ENCODE results near the gene RNF123.

The RNF123 gene

GRCh38 chr3:49711489-49711888, 22.1 kb downstream of the RNF123 start:
- Histone ChIP-seq H3K4me2 (ENCODE audit: low read length) (no peak overlapping the region), H3K79me2 (no peaks in the 10 kb centered on the region), H3K4me1 (peaks cover 13% of the 10 kb centered on the region), H3K27me3 (ENCODE audit: control insufficient read depth, insufficient read depth, low read length) (no peaks in the 10 kb centered on the region), H2AFZ (no peak overlapping the region), H3K4me3 (ENCODE audit: low read depth, low read length) (no peak overlapping the region), H3K36me3 (ENCODE audit: control insufficient read depth, insufficient read depth, low read length) (no peaks in the 10 kb centered on the region), H3K27ac (no peak overlapping the region), H3K9ac (no peak overlapping the region), H3K9me3 (ENCODE audit: control insufficient read depth, low read length) (no peaks in the 10 kb centered on the region)
- no peak for TF ChIP-seq CTCF (IDR thresholded peaks at IDR 0.05)

- H3K9me3 ChIP-seq (ENCODE audit: control insufficient read depth, low read length): no peaks in the 10 kb centered on the region
- H3K4me3 ChIP-seq (ENCODE audit: low read depth, low read length): no peak overlapping the region
- H2AFZ ChIP-seq: no peak overlapping the region
- no peak overlapping the region for H3K27ac ChIP-seq
- no peaks in the 10 kb centered on the region for H3K36me3 ChIP-seq (ENCODE audit: control insufficient read depth, insufficient read depth, low read length)
- TF ChIP-seq CTCF (IDR thresholded peaks at IDR 0.05): no peak
- H3K27me3 ChIP-seq (ENCODE audit: control insufficient read depth, insufficient read depth, low read length): no peaks in the 10 kb centered on the region
- no peak overlapping the region for H3K9ac ChIP-seq
- H3K79me2 ChIP-seq: no peaks in the 10 kb centered on the region
- H3K4me2 ChIP-seq (ENCODE audit: low read length): no peak overlapping the region
- H3K4me1 ChIP-seq: peaks cover 13% of the 10 kb centered on the region
Observed at GRCh38 chr3:49712166-49712565, 22.8 kb downstream of the RNF123 start.

GRCh38 chr3:49712631-49713317, 23.4 kb downstream of the RNF123 start:
- peaks cover 13% of the 10 kb centered on the region for H3K4me1 ChIP-seq
- no peak overlapping the region for H3K27ac ChIP-seq
- H3K79me2 ChIP-seq: no peaks in the 10 kb centered on the region
- no peaks in the 10 kb centered on the region for H3K9me3 ChIP-seq (ENCODE audit: control insufficient read depth, low read length)
- H3K27me3 ChIP-seq (ENCODE audit: control insufficient read depth, insufficient read depth, low read length): no peaks in the 10 kb centered on the region
- H3K4me3 ChIP-seq (ENCODE audit: low read depth, low read length): no peak overlapping the region
- no peak overlapping the region for H3K4me2 ChIP-seq (ENCODE audit: low read length)
- no peaks in the 10 kb centered on the region for H3K36me3 ChIP-seq (ENCODE audit: control insufficient read depth, insufficient read depth, low read length)
- no peak overlapping the region for H3K9ac ChIP-seq
- no peak overlapping the region for H2AFZ ChIP-seq
- TF ChIP-seq CTCF (IDR thresholded peaks at IDR 0.05): no peak

GRCh38 chr3:49713336-49714105, 24.2 kb downstream of the RNF123 start:
- Histone ChIP-seq H3K27me3 (ENCODE audit: control insufficient read depth, insufficient read depth, low read length) (no peaks in the 10 kb centered on the region), H3K36me3 (ENCODE audit: control insufficient read depth, insufficient read depth, low read length) (no peaks in the 10 kb centered on the region), H3K4me3 (ENCODE audit: low read depth, low read length) (no peak overlapping the region), H3K27ac (peak overlapping the region; percentile 82), H3K4me1 (peaks cover 13% of the 10 kb centered on the region), H3K9me3 (ENCODE audit: control insufficient read depth, low read length) (no peaks in the 10 kb centered on the region), H3K79me2 (no peaks in the 10 kb centered on the region), H3K9ac (no peak overlapping the region), H3K4me2 (ENCODE audit: low read length) (no peak overlapping the region), H2AFZ (no peak overlapping the region)
- TF ChIP-seq CTCF (IDR thresholded peaks at IDR 0.05): no peak

Data from parathyroid adenoma (tissue), 2 donors.